ENCODE results near the gene TMEM151B. TPM values are rescaled to one million over a fixed set of nuclear protein-coding genes. Genes with fewer than 3 reads are reported as not detected.
A peak's percentile ranks its signal among the peaks of the same experiment; 100 is the strongest.

The TMEM151B gene
- total and polyA plus RNA-seq, 2 of the 13 experiments (the other 11 are each of a cell fraction or from before 2014, with no cell fraction given), result not detected

GRCh38 chr6:44255105-44255808 lies 15.0 kb upstream of the TMEM151B start (continued):
- peak; percentile 57; the same call in 1 of the 2 replicates for TF ChIP-seq ZNF280B (CRISPR knock-in tag; IDR thresholded peaks at IDR 0.05; ENCODE audit: borderline replicate concordance)
- TF ChIP-seq DNMT3B (CRISPR knock-in tag; conservative IDR thresholded peaks at IDR 0.05), result 0 out of 2 replicates have a peak, but pooled peaks have one; percentile 16
- TF ChIP-seq KLF16 (CRISPR knock-in tag; IDR thresholded peaks at IDR 0.05), result no peak
- TF ChIP-seq NRL (CRISPR knock-in tag; IDR thresholded peaks at IDR 0.05; ENCODE audit: borderline replicate concordance), result peak; percentile 61; the same call in 1 of the 2 replicates
- TF ChIP-seq ZNF780A (CRISPR knock-in tag; IDR thresholded peaks at IDR 0.05), result 0 out of 2 replicates have a peak, but pooled peaks have one; percentile 14
- no peak for TF ChIP-seq ZNF383 (CRISPR knock-in tag; IDR thresholded peaks at IDR 0.05; ENCODE audit: borderline replicate concordance)
- TF ChIP-seq ZNF629 (CRISPR knock-in tag; conservative IDR thresholded peaks at IDR 0.05), result no peak
- 0 out of 2 replicates have a peak, but pooled peaks have one; percentile 25 for TF ChIP-seq ZC3H13 (CRISPR knock-in tag; IDR thresholded peaks at IDR 0.05)
- TF ChIP-seq POLR2A (IDR thresholded peaks at IDR 0.05; ENCODE audit: insufficient read depth in 1 of 2, low read depth in 2 of 2, low read length in 2 of 2), result peak in 1 of 2 experiments; percentile 82; a peak in 2 of 4 replicates
- TF ChIP-seq MTA1 (CRISPR knock-in tag; IDR thresholded peaks at IDR 0.05; ENCODE audit: borderline replicate concordance), result no peak
- TF ChIP-seq ZFP91 (CRISPR knock-in tag; IDR thresholded peaks at IDR 0.05; ENCODE audit: borderline replicate concordance), result peak; percentile 55; the same call in 1 of the 2 replicates
- 0 out of 2 replicates have a peak, but pooled peaks have one; percentile 23 for TF ChIP-seq NFE2L1 (CRISPR knock-in tag; IDR thresholded peaks at IDR 0.05; ENCODE audit: borderline replicate concordance)

Measured in HepG2 (cell line).